Neural cell (in vitro differentiated cells): ENCODE measurements around the gene FGGY. TPM values are rescaled to one million over a fixed set of nuclear protein-coding genes. Genes with fewer than 3 reads are reported as not detected.

Experiments used
- H2AFZ ChIP-seq: fragments of 200-600, 300-800 bp; sonication (generic), shearing (Covaris generic); 2 replicates; pipeline ENCODE4 v1.6.0; 2014; ENCODE audit warnings: low read depth, mild to moderate bottlenecking, antibody characterized with exemption, low read length, moderate library complexity
- H3F3A ChIP-seq: fragments of 200-600 bp; shearing (Covaris generic); 2 replicates; pipeline ENCODE4 v1.6.1; 2016; ENCODE audit warnings: mild to moderate bottlenecking, moderate library complexity, mixed read lengths, antibody characterized with exemption, low read length; ENCODE audit not compliant: insufficient read depth, poor library complexity, severe bottlenecking
- H3K27ac ChIP-seq: fragments of 200-600, 300-800 bp; sonication (generic), shearing (Covaris generic); 2 replicates; pipeline ENCODE4 v1.5.1; 2014; ENCODE audit warnings: mild to moderate bottlenecking, low read length, moderate library complexity
- H3K27me3 ChIP-seq: fragments of 300-800, 200-600 bp; sonication (generic), shearing (Covaris generic); 2 replicates; pipeline ENCODE4 v1.6.0; 2014; ENCODE audit warnings: mild to moderate bottlenecking, low read depth, low read length, moderate library complexity; ENCODE audit not compliant: insufficient read depth
- H3K36me3 ChIP-seq: fragments of 300-800, 200-600 bp; sonication (generic), shearing (Covaris generic); 2 replicates; pipeline ENCODE4 v1.5.1; 2014; ENCODE audit warnings: mild to moderate bottlenecking, antibody characterized with exemption, low read length, moderate library complexity; ENCODE audit not compliant: insufficient read depth
- H3K4me2 ChIP-seq: fragments of 300-800, 200-600 bp; sonication (generic), shearing (Covaris generic); 2 replicates; pipeline ENCODE4 v1.6.0; 2014; ENCODE audit warnings: mild to moderate bottlenecking, low read length
- H3K4me3 ChIP-seq: fragments of 300-800, 200-600 bp; sonication (generic), shearing (Covaris generic); 2 replicates; pipeline ENCODE4 v1.5.1; 2014; ENCODE audit warnings: mild to moderate bottlenecking, low read length, moderate library complexity
- H3K79me2 ChIP-seq: fragments of 200-600 bp; shearing (Covaris generic); replicated peaks from 2 replicates; pipeline ENCODE4 v1.6.0; 2014; ENCODE audit warnings: mild to moderate bottlenecking, low read length, moderate library complexity; ENCODE audit not compliant: insufficient read depth
- H3K9ac ChIP-seq: fragments of 300-800, 200-600 bp; sonication (generic), shearing (Covaris generic); 2 replicates; pipeline ENCODE4 v1.6.1; 2016; ENCODE audit warnings: mild to moderate bottlenecking, low read length, mixed read lengths
- H3K9me2 ChIP-seq: fragments of 200-600 bp; shearing (Covaris generic); 2 replicates; pipeline ENCODE4 v1.6.1; 2016; ENCODE audit warnings: mild to moderate bottlenecking, low read length, mixed read lengths; ENCODE audit not compliant: insufficient read depth
- H3K9me3 ChIP-seq: fragments of 200-600, 300-800 bp; sonication (generic), shearing (Covaris generic); 2 replicates; pipeline ENCODE4 v1.6.1; 2016; ENCODE audit warnings: mild to moderate bottlenecking, mixed run types, low read length, moderate library complexity, mixed read lengths
- H4K20me1 ChIP-seq: fragments of 200-600 bp; shearing (Covaris generic); 2 replicates; pipeline ENCODE4 v1.6.1; 2016; ENCODE audit warnings: mild to moderate bottlenecking, mixed run types; ENCODE audit not compliant: insufficient read depth
- EP300 ChIP-seq: fragments of 450-650 bp; conservative IDR thresholded peaks from 2 replicates; pipeline ENCODE4 v1.6.1; 2014; ENCODE audit warnings: antibody characterized with exemption, mild to moderate bottlenecking, moderate library complexity; ENCODE audit not compliant: poor library complexity, severe bottlenecking
- EZH2 ChIP-seq: fragments of 200-600, 300-800 bp; shearing (Covaris generic), sonication (generic); IDR thresholded peaks from 2 replicates; pipeline ENCODE4 v1.6.1; 2014; ENCODE audit warnings: antibody characterized with exemption, low read length, borderline replicate concordance, mild to moderate bottlenecking; ENCODE audit not compliant: insufficient read depth, poor library complexity, severe bottlenecking
- MXI1 ChIP-seq: fragments of 450-650 bp; conservative IDR thresholded peaks from 2 replicates; pipeline ENCODE4 v1.6.1; 2014; ENCODE audit warnings: antibody characterized with exemption, mild to moderate bottlenecking; ENCODE audit not compliant: poor library complexity, severe bottlenecking
- POLR2AphosphoS5 ChIP-seq: IDR thresholded peaks from 2 replicates; pipeline ENCODE4 v1.6.1; 2012
- RAD21 ChIP-seq: fragments of 450-650 bp; conservative IDR thresholded peaks from 2 replicates; pipeline ENCODE4 v1.6.1; 2014; ENCODE audit warnings: antibody characterized with exemption, mild to moderate bottlenecking, moderate library complexity
- SMC3 ChIP-seq: fragments of 450-650 bp; conservative IDR thresholded peaks from 2 replicates; pipeline ENCODE4 v1.6.1; 2014; ENCODE audit warnings: antibody characterized with exemption, mild to moderate bottlenecking, moderate library complexity; ENCODE audit not compliant: poor library complexity
- TAF1 ChIP-seq: IDR thresholded peaks from 2 replicates; pipeline ENCODE4 v1.6.1; 2012; ENCODE audit warnings: low read depth
- polyA plus RNA-seq: library from polyadenylated mRNA; depleted of rRNA; stranded (reverse); fragments of >200 nt; gene quantifications from 2 replicates; pipeline ENCODE4 v1.2.3, GENCODE V29; 2014
- TF ChIP-seq, protein P1 (sequence below): fragments of 450-650 bp; IDR thresholded peaks from 2 replicates; pipeline ENCODE4 v1.5.1; 2014; ENCODE audit warnings: antibody characterized with exemption, mild to moderate bottlenecking, moderate library complexity; ENCODE audit not compliant: poor library complexity, severe bottlenecking
- TF ChIP-seq, protein P2 (sequence below): IDR thresholded peaks from 2 replicates; pipeline ENCODE4 v1.6.1; 2012; ENCODE audit warnings: borderline replicate concordance

FGGY gene
- polyA plus RNA-seq, 1 donor from 2014 or later: 7.4 TPM

DNA sequence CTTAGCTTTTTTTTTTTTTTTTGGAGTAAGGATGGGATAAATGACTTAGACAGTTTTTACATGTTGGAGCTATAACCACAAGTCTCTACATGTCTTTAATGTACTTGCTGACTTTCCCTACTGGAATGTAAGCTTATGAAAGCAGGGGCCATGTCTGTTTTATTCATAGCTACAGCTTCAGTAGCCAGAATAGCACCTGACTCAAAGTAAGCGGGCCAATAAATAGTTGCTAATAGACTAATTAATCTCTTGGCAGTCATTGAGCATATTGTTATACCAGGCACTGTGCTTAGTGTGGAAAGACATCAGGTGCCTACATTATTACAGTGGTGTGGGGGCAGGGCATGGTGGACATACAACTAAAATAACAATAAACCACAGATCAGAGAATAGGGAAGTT, 433.4 kb downstream of the FGGY start:
- no peaks in the 10 kb centered on the region for H3K9me3 ChIP-seq
- H4K20me1 ChIP-seq: no peaks in the 10 kb centered on the region
- H3K36me3 ChIP-seq: no peaks in the 10 kb centered on the region
- H3K27ac ChIP-seq: no peak overlapping the region
- H3K4me3 ChIP-seq: no peak overlapping the region
- no peaks in the 10 kb centered on the region for H3K27me3 ChIP-seq
- H2AFZ ChIP-seq: no peak overlapping the region
- no peaks in the 10 kb centered on the region for H3F3A ChIP-seq
- no peak overlapping the region for H3K4me2 ChIP-seq
- TF ChIP-seq, protein P1, sequence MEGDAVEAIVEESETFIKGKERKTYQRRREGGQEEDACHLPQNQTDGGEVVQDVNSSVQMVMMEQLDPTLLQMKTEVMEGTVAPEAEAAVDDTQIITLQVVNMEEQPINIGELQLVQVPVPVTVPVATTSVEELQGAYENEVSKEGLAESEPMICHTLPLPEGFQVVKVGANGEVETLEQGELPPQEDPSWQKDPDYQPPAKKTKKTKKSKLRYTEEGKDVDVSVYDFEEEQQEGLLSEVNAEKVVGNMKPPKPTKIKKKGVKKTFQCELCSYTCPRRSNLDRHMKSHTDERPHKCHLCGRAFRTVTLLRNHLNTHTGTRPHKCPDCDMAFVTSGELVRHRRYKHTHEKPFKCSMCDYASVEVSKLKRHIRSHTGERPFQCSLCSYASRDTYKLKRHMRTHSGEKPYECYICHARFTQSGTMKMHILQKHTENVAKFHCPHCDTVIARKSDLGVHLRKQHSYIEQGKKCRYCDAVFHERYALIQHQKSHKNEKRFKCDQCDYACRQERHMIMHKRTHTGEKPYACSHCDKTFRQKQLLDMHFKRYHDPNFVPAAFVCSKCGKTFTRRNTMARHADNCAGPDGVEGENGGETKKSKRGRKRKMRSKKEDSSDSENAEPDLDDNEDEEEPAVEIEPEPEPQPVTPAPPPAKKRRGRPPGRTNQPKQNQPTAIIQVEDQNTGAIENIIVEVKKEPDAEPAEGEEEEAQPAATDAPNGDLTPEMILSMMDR: no peak
- H3K9ac ChIP-seq: no peak overlapping the region
- H3K9me2 ChIP-seq: no peaks in the 10 kb centered on the region
- H3K79me2 ChIP-seq: no peaks in the 10 kb centered on the region

DNA sequence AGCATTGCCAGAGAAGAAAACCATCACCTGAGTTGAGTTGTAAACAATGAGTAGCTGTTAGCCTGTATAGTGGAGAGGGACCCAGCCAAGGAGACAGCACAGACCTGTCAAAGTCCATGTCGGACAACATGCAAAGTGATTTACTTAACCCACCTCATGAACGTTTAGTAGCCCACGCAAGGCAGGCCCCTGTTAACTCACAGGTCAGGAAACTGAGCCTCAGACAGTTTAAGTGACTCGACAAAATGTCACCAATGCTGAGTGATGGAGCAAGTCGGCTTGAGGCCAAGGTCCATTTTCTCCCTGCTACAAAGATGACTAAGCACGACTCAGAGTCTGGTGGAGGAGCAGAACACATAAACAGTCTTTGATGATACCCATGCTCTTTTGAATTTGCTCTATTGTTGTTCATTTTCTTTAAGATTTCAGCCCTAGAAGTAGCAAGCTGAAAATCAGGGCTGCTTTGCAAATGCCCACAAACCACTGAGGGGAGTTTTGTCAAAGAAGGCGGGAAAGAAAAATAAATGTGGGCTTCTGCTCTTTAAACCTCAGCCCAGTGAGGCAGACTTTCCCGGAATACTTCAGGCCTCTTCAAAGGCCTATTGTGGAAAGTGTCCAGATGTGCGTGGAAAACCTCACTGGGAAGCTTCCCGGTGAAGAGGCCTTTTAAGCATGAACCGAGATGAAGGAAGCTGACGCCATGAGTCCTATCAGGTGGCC, 434.0 kb downstream of the FGGY start:
- no peak overlapping the region for H3K4me3 ChIP-seq

More for the DNA sequence above, 434.0 kb downstream of the FGGY start:
- H3K9me2 ChIP-seq: no peaks in the 10 kb centered on the region
- H2AFZ ChIP-seq: no peak overlapping the region
- H4K20me1 ChIP-seq: no peaks in the 10 kb centered on the region
- H3K79me2 ChIP-seq: no peaks in the 10 kb centered on the region
- no peak overlapping the region for H3K4me2 ChIP-seq
- no peaks in the 10 kb centered on the region for H3K27me3 ChIP-seq
- TF ChIP-seq MXI1 (no peak), POLR2AphosphoS5 (no peak), TAF1 (no peak), EP300 (no peak), RAD21 (no peak), SMC3 (no peak), EZH2 (no peak)
- TF ChIP-seq, protein P1: no peak
- TF ChIP-seq, protein P2, sequence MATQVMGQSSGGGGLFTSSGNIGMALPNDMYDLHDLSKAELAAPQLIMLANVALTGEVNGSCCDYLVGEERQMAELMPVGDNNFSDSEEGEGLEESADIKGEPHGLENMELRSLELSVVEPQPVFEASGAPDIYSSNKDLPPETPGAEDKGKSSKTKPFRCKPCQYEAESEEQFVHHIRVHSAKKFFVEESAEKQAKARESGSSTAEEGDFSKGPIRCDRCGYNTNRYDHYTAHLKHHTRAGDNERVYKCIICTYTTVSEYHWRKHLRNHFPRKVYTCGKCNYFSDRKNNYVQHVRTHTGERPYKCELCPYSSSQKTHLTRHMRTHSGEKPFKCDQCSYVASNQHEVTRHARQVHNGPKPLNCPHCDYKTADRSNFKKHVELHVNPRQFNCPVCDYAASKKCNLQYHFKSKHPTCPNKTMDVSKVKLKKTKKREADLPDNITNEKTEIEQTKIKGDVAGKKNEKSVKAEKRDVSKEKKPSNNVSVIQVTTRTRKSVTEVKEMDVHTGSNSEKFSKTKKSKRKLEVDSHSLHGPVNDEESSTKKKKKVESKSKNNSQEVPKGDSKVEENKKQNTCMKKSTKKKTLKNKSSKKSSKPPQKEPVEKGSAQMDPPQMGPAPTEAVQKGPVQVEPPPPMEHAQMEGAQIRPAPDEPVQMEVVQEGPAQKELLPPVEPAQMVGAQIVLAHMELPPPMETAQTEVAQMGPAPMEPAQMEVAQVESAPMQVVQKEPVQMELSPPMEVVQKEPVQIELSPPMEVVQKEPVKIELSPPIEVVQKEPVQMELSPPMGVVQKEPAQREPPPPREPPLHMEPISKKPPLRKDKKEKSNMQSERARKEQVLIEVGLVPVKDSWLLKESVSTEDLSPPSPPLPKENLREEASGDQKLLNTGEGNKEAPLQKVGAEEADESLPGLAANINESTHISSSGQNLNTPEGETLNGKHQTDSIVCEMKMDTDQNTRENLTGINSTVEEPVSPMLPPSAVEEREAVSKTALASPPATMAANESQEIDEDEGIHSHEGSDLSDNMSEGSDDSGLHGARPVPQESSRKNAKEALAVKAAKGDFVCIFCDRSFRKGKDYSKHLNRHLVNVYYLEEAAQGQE: no peak
- no peak overlapping the region for H3K27ac ChIP-seq
- H3K9me3 ChIP-seq: no peaks in the 10 kb centered on the region
- H3F3A ChIP-seq: no peaks in the 10 kb centered on the region
- no peak overlapping the region for H3K9ac ChIP-seq
- no peaks in the 10 kb centered on the region for H3K36me3 ChIP-seq
